GM12878 (cell line): ENCODE results near the gene MB21D2. TPM values are rescaled to one million over a fixed set of nuclear protein-coding genes. Genes with fewer than 3 reads are reported as not detected.

ENCODE experiments used
- CBFB ChIP-seq: IDR thresholded peaks from 2 replicates; pipeline ENCODE4 v1.6.1; 2016; ENCODE audit warnings: antibody characterized with exemption, low read depth
- CHD4 ChIP-seq: fragments of 200-600 bp; sonication (generic); IDR thresholded peaks from 2 replicates; pipeline ENCODE4 v1.6.1; 2016; ENCODE audit warnings: mild to moderate bottlenecking
- FOXM1 ChIP-seq: IDR thresholded peaks from 2 replicates; pipeline ENCODE4 v1.6.1; 2012; ENCODE audit warnings: low read depth, mild to moderate bottlenecking, inconsistent platforms, low read length, moderate library complexity
- IKZF2 ChIP-seq, 2 experiments: fragments of 450-650 bp; IDR thresholded peaks; 2 replicates each; pipeline ENCODE4 v1.6.1; 2017; ENCODE audit warnings: mild to moderate bottlenecking in 2 of 2, moderate library complexity in 2 of 2
- NFIC ChIP-seq: IDR thresholded peaks from 2 replicates; pipeline ENCODE4 v1.6.1; 2012; ENCODE audit warnings: low read depth, mild to moderate bottlenecking, inconsistent platforms, low read length, moderate library complexity
- NRF1 ChIP-seq: conservative IDR thresholded peaks from 2 replicates; pipeline ENCODE4 v1.6.1; 2011; ENCODE audit warnings: mild to moderate bottlenecking, low read depth, low read length, improper control_type of control experiment
- POLR2AphosphoS5 ChIP-seq: IDR thresholded peaks from 2 replicates; pipeline ENCODE4 v1.6.1; 2011; ENCODE audit warnings: mild to moderate bottlenecking, low read length, inconsistent platforms
- RAD21 ChIP-seq: IDR thresholded peaks from 2 replicates; pipeline ENCODE4 v1.6.1; 2011; ENCODE audit warnings: mild to moderate bottlenecking, low read depth, low read length, moderate library complexity; ENCODE audit not compliant: insufficient read depth
- SMAD5 ChIP-seq: IDR thresholded peaks from 2 replicates; pipeline ENCODE4 v1.6.1; 2016; ENCODE audit warnings: antibody characterized with exemption, low read depth
- SREBF2 ChIP-seq: IDR thresholded peaks from 2 replicates; pipeline ENCODE4 v1.6.1; 2012; ENCODE audit warnings: mild to moderate bottlenecking, low read length
- SRF ChIP-seq, 2 experiments: IDR thresholded peaks; 2 replicates each; pipeline ENCODE4 v1.6.1; 2011; ENCODE audit warnings: low read depth in 2 of 2, low read length in 2 of 2, mild to moderate bottlenecking in 1 of 2, moderate library complexity in 1 of 2
- STAT1 ChIP-seq: fragments of 450-650 bp; conservative IDR thresholded peaks from 2 replicates; pipeline ENCODE4 v1.6.1; 2014; ENCODE audit warnings: antibody characterized with exemption, mild to moderate bottlenecking
- TCF7 ChIP-seq: IDR thresholded peaks from 2 replicates; pipeline ENCODE4 v1.6.1; 2014; ENCODE audit warnings: antibody characterized with exemption, borderline replicate concordance
- polyA plus RNA-seq, 11 experiments: library from polyadenylated mRNA; depleted of rRNA in 4 of 11; unstranded in 6 of 11; stranded (reverse) in 5 of 11; fragments of >200 nt; fragmentation: Nextera tagmentation in 4 of 11; fragmentation: Illumina TruSeq in 1 of 11; extraction: Ambion mirVana in 4 of 11; extraction: Trizol in 1 of 11; gene quantifications; 1 replicate in 1 of 11; 2 replicates in 10 of 11; pipeline versions ENCODE4 v1.2.1 to v1.2.3, GENCODE V29; 2011 to 2016; ENCODE audit warnings: inconsistent platforms in 2 of 11, missing spikeins in 2 of 11, low read depth in 1 of 11
- total RNA-seq, 4 experiments: library from RNA; depleted of rRNA in 3 of 4; stranded (reverse); fragments of >200 nt in 3 of 4; fragmentation: Illumina TruSeq in 1 of 4; extraction: Trizol in 1 of 4; gene quantifications; 2 replicates each; pipeline versions ENCODE4 v1.2.1 to v1.2.3, GENCODE V29; 2013 to 2021
- TF ChIP-seq, protein P1 (sequence below): IDR thresholded peaks from 2 replicates; pipeline ENCODE4 v1.6.1; 2012; ENCODE audit warnings: improper control_type of control experiment, low read depth, low read length; ENCODE audit not compliant: insufficient replicate concordance
- TF ChIP-seq, protein P2 (sequence below): fragments of 450-650 bp; IDR thresholded peaks from 2 replicates; pipeline ENCODE4 v1.6.1; 2016; ENCODE audit warnings: mild to moderate bottlenecking, moderate library complexity, borderline replicate concordance
- TF ChIP-seq, protein P3 (sequence below): fragments of 450-650 bp; IDR thresholded peaks from 2 replicates; pipeline ENCODE4 v1.6.1; 2018; ENCODE audit warnings: mild to moderate bottlenecking, low read depth, moderate library complexity; ENCODE audit not compliant: partially characterized antibody

Gene MB21D2
- total and polyA plus RNA-seq, 10 of the 15 experiments (the other 5 are each of a cell fraction or from before 2014, with no cell fraction given): 7.9 to 21.2 (median 15.3) TPM

DNA sequence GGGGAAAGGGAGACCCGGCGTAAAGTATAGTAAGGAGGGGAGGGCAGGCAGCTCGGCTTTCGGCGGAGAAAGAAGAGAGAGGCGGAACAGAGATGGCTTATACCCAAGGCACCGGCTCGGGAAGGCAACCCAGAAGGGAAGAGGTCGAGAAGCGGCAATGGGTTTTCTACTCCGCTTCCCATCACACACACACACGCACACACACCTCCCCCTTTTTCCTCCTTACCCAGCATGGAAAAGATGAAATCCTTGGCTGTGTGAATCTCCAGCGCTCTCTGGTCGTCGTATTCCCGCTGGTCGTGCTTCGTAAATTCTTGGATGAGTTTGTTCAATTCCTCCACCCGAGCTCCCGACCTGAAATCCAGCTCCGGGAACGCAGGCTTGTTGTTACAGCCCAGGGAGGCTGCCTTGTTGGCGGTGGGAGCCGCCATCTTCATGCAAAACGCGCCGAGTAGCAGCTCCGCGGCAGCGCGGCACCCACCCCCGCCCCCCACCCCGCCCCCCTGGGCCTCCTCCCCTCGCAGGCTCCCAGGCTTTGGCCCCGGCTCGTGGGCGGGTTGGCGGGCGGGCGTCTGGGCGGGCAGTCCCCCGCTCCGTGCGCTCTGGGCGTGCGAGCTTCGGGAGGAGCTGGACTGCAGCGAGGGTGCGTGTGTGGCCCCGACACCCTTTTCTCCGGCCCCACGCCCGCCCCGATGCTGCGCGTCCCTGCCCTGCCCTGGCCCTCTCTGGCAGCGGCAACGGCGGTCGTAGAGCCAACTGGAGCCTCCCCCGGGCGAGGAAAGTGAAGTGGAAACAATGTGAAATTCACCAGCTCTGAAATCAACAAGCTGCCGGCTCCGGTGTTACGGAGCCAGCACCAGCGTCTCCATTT lies at the start of gene MB21D2 (continued):
- TF ChIP-seq, protein P1, sequence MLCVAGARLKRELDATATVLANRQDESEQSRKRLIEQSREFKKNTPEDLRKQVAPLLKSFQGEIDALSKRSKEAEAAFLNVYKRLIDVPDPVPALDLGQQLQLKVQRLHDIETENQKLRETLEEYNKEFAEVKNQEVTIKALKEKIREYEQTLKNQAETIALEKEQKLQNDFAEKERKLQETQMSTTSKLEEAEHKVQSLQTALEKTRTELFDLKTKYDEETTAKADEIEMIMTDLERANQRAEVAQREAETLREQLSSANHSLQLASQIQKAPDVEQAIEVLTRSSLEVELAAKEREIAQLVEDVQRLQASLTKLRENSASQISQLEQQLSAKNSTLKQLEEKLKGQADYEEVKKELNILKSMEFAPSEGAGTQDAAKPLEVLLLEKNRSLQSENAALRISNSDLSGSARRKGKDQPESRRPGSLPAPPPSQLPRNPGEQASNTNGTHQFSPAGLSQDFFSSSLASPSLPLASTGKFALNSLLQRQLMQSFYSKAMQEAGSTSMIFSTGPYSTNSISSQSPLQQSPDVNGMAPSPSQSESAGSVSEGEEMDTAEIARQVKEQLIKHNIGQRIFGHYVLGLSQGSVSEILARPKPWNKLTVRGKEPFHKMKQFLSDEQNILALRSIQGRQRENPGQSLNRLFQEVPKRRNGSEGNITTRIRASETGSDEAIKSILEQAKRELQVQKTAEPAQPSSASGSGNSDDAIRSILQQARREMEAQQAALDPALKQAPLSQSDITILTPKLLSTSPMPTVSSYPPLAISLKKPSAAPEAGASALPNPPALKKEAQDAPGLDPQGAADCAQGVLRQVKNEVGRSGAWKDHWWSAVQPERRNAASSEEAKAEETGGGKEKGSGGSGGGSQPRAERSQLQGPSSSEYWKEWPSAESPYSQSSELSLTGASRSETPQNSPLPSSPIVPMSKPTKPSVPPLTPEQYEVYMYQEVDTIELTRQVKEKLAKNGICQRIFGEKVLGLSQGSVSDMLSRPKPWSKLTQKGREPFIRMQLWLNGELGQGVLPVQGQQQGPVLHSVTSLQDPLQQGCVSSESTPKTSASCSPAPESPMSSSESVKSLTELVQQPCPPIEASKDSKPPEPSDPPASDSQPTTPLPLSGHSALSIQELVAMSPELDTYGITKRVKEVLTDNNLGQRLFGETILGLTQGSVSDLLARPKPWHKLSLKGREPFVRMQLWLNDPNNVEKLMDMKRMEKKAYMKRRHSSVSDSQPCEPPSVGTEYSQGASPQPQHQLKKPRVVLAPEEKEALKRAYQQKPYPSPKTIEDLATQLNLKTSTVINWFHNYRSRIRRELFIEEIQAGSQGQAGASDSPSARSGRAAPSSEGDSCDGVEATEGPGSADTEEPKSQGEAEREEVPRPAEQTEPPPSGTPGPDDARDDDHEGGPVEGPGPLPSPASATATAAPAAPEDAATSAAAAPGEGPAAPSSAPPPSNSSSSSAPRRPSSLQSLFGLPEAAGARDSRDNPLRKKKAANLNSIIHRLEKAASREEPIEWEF: no peak
- TF ChIP-seq CHD4 (no peak), SMAD5 (no peak), FOXM1 (no peak), NFIC (no peak), STAT1 (0 out of 2 replicates have a peak, but pooled peaks have one; percentile 37), SRF (IDR thresholded peaks at IDR 0.05; ENCODE audit: low read depth in 2 of 2, low read length in 2 of 2) (no peak), TCF7 (no peak), POLR2AphosphoS5 (peak; percentile 40; the same call in 1 of the 2 replicates), SREBF2 (no peak), NRF1 (no peak), RAD21 (0 out of 2 replicates have a peak, but pooled peaks have one; percentile 18), IKZF2 (IDR thresholded peaks at IDR 0.05) (no peak; a peak in 1 of 4 replicates), CBFB (no peak)
- TF ChIP-seq, protein P2, sequence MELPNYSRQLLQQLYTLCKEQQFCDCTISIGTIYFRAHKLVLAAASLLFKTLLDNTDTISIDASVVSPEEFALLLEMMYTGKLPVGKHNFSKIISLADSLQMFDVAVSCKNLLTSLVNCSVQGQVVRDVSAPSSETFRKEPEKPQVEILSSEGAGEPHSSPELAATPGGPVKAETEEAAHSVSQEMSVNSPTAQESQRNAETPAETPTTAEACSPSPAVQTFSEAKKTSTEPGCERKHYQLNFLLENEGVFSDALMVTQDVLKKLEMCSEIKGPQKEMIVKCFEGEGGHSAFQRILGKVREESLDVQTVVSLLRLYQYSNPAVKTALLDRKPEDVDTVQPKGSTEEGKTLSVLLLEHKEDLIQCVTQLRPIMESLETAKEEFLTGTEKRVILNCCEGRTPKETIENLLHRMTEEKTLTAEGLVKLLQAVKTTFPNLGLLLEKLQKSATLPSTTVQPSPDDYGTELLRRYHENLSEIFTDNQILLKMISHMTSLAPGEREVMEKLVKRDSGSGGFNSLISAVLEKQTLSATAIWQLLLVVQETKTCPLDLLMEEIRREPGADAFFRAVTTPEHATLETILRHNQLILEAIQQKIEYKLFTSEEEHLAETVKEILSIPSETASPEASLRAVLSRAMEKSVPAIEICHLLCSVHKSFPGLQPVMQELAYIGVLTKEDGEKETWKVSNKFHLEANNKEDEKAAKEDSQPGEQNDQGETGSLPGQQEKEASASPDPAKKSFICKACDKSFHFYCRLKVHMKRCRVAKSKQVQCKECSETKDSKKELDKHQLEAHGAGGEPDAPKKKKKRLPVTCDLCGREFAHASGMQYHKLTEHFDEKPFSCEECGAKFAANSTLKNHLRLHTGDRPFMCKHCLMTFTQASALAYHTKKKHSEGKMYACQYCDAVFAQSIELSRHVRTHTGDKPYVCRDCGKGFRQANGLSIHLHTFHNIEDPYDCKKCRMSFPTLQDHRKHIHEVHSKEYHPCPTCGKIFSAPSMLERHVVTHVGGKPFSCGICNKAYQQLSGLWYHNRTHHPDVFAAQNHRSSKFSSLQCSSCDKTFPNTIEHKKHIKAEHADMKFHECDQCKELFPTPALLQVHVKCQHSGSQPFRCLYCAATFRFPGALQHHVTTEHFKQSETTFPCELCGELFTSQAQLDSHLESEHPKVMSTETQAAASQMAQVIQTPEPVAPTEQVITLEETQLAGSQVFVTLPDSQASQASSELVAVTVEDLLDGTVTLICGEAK: no peak
- TF ChIP-seq, protein P3, sequence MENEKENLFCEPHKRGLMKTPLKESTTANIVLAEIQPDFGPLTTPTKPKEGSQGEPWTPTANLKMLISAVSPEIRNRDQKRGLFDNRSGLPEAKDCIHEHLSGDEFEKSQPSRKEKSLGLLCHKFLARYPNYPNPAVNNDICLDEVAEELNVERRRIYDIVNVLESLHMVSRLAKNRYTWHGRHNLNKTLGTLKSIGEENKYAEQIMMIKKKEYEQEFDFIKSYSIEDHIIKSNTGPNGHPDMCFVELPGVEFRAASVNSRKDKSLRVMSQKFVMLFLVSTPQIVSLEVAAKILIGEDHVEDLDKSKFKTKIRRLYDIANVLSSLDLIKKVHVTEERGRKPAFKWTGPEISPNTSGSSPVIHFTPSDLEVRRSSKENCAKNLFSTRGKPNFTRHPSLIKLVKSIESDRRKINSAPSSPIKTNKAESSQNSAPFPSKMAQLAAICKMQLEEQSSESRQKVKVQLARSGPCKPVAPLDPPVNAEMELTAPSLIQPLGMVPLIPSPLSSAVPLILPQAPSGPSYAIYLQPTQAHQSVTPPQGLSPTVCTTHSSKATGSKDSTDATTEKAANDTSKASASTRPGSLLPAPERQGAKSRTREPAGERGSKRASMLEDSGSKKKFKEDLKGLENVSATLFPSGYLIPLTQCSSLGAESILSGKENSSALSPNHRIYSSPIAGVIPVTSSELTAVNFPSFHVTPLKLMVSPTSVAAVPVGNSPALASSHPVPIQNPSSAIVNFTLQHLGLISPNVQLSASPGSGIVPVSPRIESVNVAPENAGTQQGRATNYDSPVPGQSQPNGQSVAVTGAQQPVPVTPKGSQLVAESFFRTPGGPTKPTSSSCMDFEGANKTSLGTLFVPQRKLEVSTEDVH: no peak
